GM12878 (cell line): Measurements from ENCODE around the gene MTFR2. TPM values are rescaled to one million over a fixed set of nuclear protein-coding genes. Genes with fewer than 3 reads are reported as not detected.

Source experiments
- ATF3 ChIP-seq: IDR thresholded peaks from 2 replicates; pipeline ENCODE4 v1.6.1; 2011; ENCODE audit warnings: low read depth, mild to moderate bottlenecking, low read length, moderate library complexity, borderline replicate concordance; ENCODE audit errors: extremely low read depth
- BCL3 ChIP-seq: IDR thresholded peaks from 2 replicates; pipeline ENCODE4 v1.6.1; 2011; ENCODE audit warnings: borderline replicate concordance, low read depth, mild to moderate bottlenecking, moderate library complexity, low read length; ENCODE audit not compliant: insufficient read depth, poor library complexity, severe bottlenecking
- CEBPZ ChIP-seq: fragments of 150-350 bp; IDR thresholded peaks from 2 replicates; pipeline ENCODE4 v1.6.1; 2016; ENCODE audit warnings: low read depth, low read length
- CTCF ChIP-seq, 3 experiments: IDR thresholded peaks in 2 of 3; conservative IDR thresholded peaks in 1 of 3; 2 replicates each; pipeline ENCODE4 v1.5.1; 2011; ENCODE audit warnings: low read depth in 3 of 3, low read length in 3 of 3, mild to moderate bottlenecking in 3 of 3, control low read depth in 2 of 3, moderate library complexity in 2 of 3, inconsistent platforms in 1 of 3, mixed read lengths in 1 of 3; ENCODE audit not compliant: control insufficient read depth in 2 of 3, insufficient read depth in 1 of 3; ENCODE audit errors: extremely low read depth in 1 of 3
- E2F8 ChIP-seq: fragments of 450-650 bp; IDR thresholded peaks from 2 replicates; pipeline ENCODE4 v1.6.1; 2018; ENCODE audit warnings: mild to moderate bottlenecking, low read depth, moderate library complexity; ENCODE audit not compliant: partially characterized antibody
- EP300 ChIP-seq, 2 experiments: fragments of 150-350 bp in 1 of 2; IDR thresholded peaks; 2 replicates each; pipeline ENCODE4 v1.6.1; 2011 to 2012; ENCODE audit warnings: low read depth in 2 of 2, low read length in 2 of 2, borderline replicate concordance in 1 of 2, improper control_type of control experiment in 1 of 2, inconsistent platforms in 1 of 2; ENCODE audit not compliant: control insufficient read depth in 1 of 2
- HCFC1 ChIP-seq: fragments of 150-350 bp; IDR thresholded peaks from 2 replicates; pipeline ENCODE4 v1.6.1; 2014; ENCODE audit warnings: low read length
- HSF1 ChIP-seq: fragments of 150-350 bp; IDR thresholded peaks from 2 replicates; pipeline ENCODE4 v1.6.1; 2014; ENCODE audit warnings: mild to moderate bottlenecking, low read depth, low read length
- NR2C2 ChIP-seq: IDR thresholded peaks from 2 replicates; pipeline ENCODE4 v1.6.1; 2011; ENCODE audit warnings: borderline replicate concordance, low read depth; ENCODE audit not compliant: control insufficient read depth, insufficient read length
- POLR2AphosphoS5 ChIP-seq: IDR thresholded peaks from 2 replicates; pipeline ENCODE4 v1.6.1; 2011; ENCODE audit warnings: mild to moderate bottlenecking, low read length, inconsistent platforms
- RELA ChIP-seq: fragments of 450-650 bp; IDR thresholded peaks from 2 replicates; pipeline ENCODE4 v1.8.0; 2014; ENCODE audit warnings: borderline replicate concordance; ENCODE audit not compliant: partially characterized antibody
- RFX5 ChIP-seq: IDR thresholded peaks from 2 replicates; pipeline ENCODE4 v1.6.1; 2011; ENCODE audit warnings: low read depth, low read length, improper control_type of control experiment
- YBX1 ChIP-seq: fragments of 450-650 bp; IDR thresholded peaks from 2 replicates; pipeline ENCODE4 v1.6.1; 2016; ENCODE audit warnings: antibody characterized with exemption
- polyA plus RNA-seq, 11 experiments: library from polyadenylated mRNA; depleted of rRNA in 4 of 11; unstranded in 6 of 11; stranded (reverse) in 5 of 11; fragments of >200 nt; fragmentation: Nextera tagmentation in 4 of 11; fragmentation: Illumina TruSeq in 1 of 11; extraction: Ambion mirVana in 4 of 11; extraction: Trizol in 1 of 11; gene quantifications; 1 replicate in 1 of 11; 2 replicates in 10 of 11; pipeline versions ENCODE4 v1.2.1 to v1.2.3, GENCODE V29; 2011 to 2016; ENCODE audit warnings: inconsistent platforms in 2 of 11, missing spikeins in 2 of 11, low read depth in 1 of 11
- total RNA-seq, 4 experiments: library from RNA; depleted of rRNA in 3 of 4; stranded (reverse); fragments of >200 nt in 3 of 4; fragmentation: Illumina TruSeq in 1 of 4; extraction: Trizol in 1 of 4; gene quantifications; 2 replicates each; pipeline versions ENCODE4 v1.2.1 to v1.2.3, GENCODE V29; 2013 to 2021

MTFR2 gene
- total and polyA plus RNA-seq, 10 of the 15 experiments (the other 5 are each of a cell fraction or from before 2014, with no cell fraction given): 7.3 to 33.5 (median 25.3) TPM

GRCh38 chr6:136289579-136290409 lies 39.7 kb upstream of the MTFR2 start, which contains the start of gene BCLAF1 (continued):
- TF ChIP-seq BCL3 (peak; percentile 34), RELA (no peak), EP300 (IDR thresholded peaks at IDR 0.05; ENCODE audit: borderline replicate concordance in 1 of 2, control insufficient read depth in 1 of 2, low read depth in 2 of 2, low read length in 2 of 2) (0 out of 4 replicates have a peak, but pooled peaks of 1 of the 2 experiments have one; percentile 21), HCFC1 (no peak), RFX5 (no peak), NR2C2 (no peak), HSF1 (no peak), CTCF (IDR thresholded peaks at IDR 0.05 in 2 of 3, conservative IDR thresholded peaks at IDR 0.05 in 1 of 3; ENCODE audit: control insufficient read depth in 2 of 3, extremely low read depth in 1 of 3, insufficient read depth in 1 of 3, low read depth in 3 of 3, low read length in 3 of 3) (no peak), E2F8 (no peak), ATF3 (no peak), YBX1 (no peak), CEBPZ (no peak), POLR2AphosphoS5 (peak; percentile 99)
